Measurements from ENCODE around the gene FANK1.

- TF ChIP-seq YY1 (IDR thresholded peaks at IDR 0.05; ENCODE audit: insufficient read depth, insufficient read length) (no peak), ZNF274 (IDR thresholded peaks at IDR 0.05; ENCODE audit: low read depth, low read length) (no peak)
These were observed 145.5 kb downstream of the FANK1 start for GRCh38 chr10:126041804-126042231.

All from NT2/D1 (cell line).